ENCODE data around the gene RPS6KA2. TPM values are rescaled to one million over a fixed set of nuclear protein-coding genes. Genes with fewer than 3 reads are reported as not detected.
"Not testable (repeated sequence)": the region's sequence is repeated elsewhere in the genome, so short reads cannot be mapped to it uniquely, and the experiment has no call there.

Gene RPS6KA2
- total RNA-seq, 3 donors from 2014 or later, result 2.8 to 6.2 (median 6.0) TPM

GRCh38 chr6:166552600-166552999 is 74.5 kb downstream of the RPS6KA2 start:
- Mint-ChIP-seq H3K27me3 (ENCODE audit: low read depth) (no peaks in the 10 kb centered on the region), H3K4me3 (no peak overlapping the region), H3K4me1 (ENCODE audit: low read depth) (peaks cover 2% of the 10 kb centered on the region), H3K9me3 (no peaks in the 10 kb centered on the region), H3K36me3 (ENCODE audit: insufficient read depth) (no peaks in the 10 kb centered on the region)
- ATAC-seq (no peak), DNase-seq (no peak)

DNA sequence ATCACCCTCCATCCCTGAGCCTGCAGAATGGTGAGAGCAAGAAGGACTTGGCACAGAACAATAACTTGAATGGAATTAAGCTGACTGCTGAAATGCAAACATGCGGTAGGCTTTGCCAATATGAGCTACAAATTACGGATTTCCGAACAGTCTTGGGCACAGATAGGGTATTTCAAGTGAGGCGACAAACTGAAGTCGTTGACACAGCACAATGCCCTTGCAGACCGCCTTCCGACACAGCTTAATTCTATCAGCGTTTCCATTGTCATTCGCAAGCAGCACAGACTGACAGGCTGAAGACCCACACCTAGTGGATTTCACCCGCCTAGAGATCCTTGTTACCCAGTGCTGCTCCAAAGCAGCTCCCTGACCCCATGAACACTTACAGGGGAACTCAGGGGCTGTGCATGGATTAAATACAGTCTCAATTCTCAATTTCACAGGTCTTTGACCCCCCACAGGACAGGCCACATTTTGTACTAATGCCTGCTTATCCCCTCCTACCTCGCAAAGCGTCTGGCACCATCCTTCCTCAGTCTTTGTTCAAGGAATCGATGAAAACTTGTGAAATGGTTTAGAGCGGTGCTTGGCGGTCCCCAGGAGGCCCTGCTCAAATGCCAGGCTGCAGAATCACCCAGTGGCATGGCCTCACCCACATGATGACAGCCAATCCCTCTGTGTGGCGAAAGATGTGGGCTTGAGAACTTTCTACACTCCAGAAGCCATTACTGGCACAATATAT is 75.1 kb downstream of the RPS6KA2 start:
- Mint-ChIP-seq H3K9me3 (no peaks in the 10 kb centered on the region), H3K4me3 (no peak overlapping the region), H3K27me3 (ENCODE audit: low read depth) (no peaks in the 10 kb centered on the region), H3K36me3 (ENCODE audit: insufficient read depth) (peaks cover 4% of the 10 kb centered on the region), H3K4me1 (ENCODE audit: low read depth) (peaks cover under 1% of the 10 kb centered on the region)
- DNase-seq (no peak), ATAC-seq (no peak)

DNA sequence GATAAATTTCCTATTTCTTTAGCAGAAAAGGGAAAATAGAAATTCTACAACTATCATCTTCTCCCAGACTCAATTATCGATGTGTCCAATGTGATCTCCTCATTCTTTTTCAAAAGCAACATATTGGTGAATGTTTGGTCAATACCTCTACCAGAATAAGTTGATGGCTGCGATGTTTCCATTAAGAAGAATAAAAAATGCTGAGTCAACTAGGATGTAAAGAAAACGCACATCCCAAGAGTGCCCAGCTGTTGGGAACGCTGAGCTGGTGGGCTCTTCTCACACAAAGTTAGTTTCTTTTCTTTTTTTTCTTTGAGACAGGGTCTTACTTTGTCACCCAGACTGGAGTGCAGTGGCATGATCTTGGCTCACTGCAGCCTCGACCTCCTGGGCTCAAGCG is 80.4 kb downstream of the RPS6KA2 start:
- ATAC-seq, result no peak
- H3K27me3 Mint-ChIP-seq (ENCODE audit: low read depth), result no peaks in the 10 kb centered on the region
- H3K4me3 Mint-ChIP-seq, result no peak overlapping the region
- peaks cover 5% of the 10 kb centered on the region for H3K36me3 Mint-ChIP-seq (ENCODE audit: insufficient read depth)
- no peak for DNase-seq
- peaks cover 6% of the 10 kb centered on the region for H3K4me1 Mint-ChIP-seq (ENCODE audit: low read depth)
- H3K9me3 Mint-ChIP-seq, result no peaks in the 10 kb centered on the region

- H3K9me3 Mint-ChIP-seq, result no peaks in the 10 kb centered on the region
- no peaks in the 10 kb centered on the region for H3K27me3 Mint-ChIP-seq (ENCODE audit: low read depth)
- peaks cover 5% of the 10 kb centered on the region for H3K36me3 Mint-ChIP-seq (ENCODE audit: insufficient read depth)
- H3K4me1 Mint-ChIP-seq (ENCODE audit: low read depth), result peaks cover 19% of the 10 kb centered on the region
- no peak for ATAC-seq
- no peak for DNase-seq
- no peak overlapping the region for H3K4me3 Mint-ChIP-seq
Observed at GRCh38 chr6:166545156-166546034, 81.7 kb downstream of the RPS6KA2 start.

DNA sequence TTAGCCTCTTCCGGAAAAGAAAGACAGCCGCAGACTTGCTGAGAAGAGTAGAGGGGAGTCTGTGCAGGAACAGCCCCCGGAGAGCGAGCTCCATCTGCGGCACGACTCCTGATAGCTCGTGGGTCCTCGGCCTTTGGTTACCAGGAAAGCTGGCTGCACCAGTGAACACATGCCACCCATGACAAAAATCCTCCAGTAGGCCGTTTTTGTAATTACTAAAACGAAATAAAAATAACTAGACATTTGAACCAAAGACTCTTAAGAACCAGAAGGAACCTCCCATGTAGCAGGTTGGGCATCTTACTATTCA is 82.8 kb downstream of the RPS6KA2 start:
- Mint-ChIP-seq H3K27me3 (ENCODE audit: low read depth) (no peaks in the 10 kb centered on the region), H3K36me3 (ENCODE audit: insufficient read depth) (peaks cover 5% of the 10 kb centered on the region), H3K4me3 (no peak overlapping the region), H3K4me1 (ENCODE audit: low read depth) (peaks cover 23% of the 10 kb centered on the region), H3K9me3 (no peaks in the 10 kb centered on the region)
- no peak for DNase-seq
- no peak for ATAC-seq

DNA sequence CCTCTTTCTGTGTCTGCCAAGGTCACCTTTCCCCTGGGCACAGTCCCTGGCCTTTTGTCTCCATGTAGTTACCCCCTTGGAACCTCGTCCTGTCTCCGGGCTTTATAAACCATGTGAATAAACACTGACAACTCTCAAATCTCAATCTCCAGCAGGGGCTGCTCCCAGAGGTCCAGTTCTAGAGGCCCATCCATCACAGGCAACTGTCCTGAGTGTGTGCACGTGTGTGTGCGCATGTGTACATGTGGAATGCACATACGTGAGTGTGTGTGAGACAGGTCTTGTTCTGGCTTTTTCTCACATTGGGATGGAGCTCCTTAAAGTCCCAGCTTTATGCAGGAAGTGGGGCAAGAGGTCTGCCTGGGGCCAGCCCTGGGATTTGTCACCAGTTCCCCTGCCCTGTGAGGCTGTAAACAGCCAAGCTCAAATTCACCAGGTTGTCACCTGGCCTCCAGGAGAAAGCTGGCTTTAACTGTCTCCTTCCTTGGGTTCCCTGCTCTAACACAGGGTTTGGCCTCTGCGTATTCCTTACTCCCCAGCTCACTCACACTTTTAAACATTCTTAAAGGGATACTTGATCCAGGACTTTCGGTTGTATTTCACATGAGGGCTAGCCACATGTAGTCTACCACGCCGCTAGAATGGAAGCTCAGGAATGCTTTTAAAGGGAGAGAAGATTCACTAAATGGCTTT is 83.3 kb downstream of the RPS6KA2 start:
- Mint-ChIP-seq H3K4me1 (ENCODE audit: low read depth) (peaks cover 24% of the 10 kb centered on the region), H3K9me3 (no peaks in the 10 kb centered on the region), H3K36me3 (ENCODE audit: insufficient read depth) (peaks cover 5% of the 10 kb centered on the region), H3K27me3 (ENCODE audit: low read depth) (no peaks in the 10 kb centered on the region), H3K4me3 (no peak overlapping the region)
- ATAC-seq (no peak), DNase-seq (no peak)

GRCh38 chr6:166542580-166542912 is 84.5 kb downstream of the RPS6KA2 start:
- Mint-ChIP-seq H3K4me1 (ENCODE audit: low read depth) (peaks cover 24% of the 10 kb centered on the region), H3K36me3 (ENCODE audit: insufficient read depth) (peaks cover 5% of the 10 kb centered on the region), H3K27me3 (ENCODE audit: low read depth) (no peaks in the 10 kb centered on the region), H3K4me3 (no peak overlapping the region), H3K9me3 (no peaks in the 10 kb centered on the region)
- DNase-seq, result no peak
- no peak for ATAC-seq

DNA sequence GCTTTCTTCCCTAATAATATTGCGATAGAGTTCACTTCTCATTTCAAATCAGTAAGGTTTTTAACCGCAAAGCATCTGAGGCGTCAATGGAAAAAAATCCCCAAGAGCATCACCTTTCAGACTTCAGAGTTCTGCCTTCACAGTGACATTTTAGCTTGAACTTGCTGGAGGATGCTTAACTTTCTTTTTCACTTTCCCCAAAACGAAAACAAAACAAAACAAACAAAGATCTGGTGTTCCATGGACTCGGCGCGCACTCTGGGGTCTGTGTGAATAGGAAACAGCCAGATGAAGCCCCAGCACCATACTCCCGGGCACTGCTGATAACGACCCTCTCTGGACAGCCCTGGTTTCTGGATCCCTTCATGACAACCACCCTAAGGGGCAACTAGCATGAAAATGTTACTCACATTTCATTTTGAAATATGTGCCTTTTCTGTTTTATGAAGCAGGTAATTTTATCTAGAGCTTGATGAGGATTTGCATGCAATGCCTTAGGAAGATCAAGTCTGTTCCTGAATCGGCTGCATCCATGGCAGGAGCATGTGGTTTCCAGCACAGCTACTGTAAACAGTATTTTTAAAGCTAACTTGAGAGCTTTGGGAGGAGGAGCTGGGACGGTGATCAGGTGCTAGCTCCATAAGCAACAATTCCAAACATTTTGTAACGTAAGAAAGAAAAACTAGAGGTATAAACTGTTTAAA is 85.0 kb downstream of the RPS6KA2 start:
- DNase-seq, result no peak
- no peak for ATAC-seq
- H3K4me1 Mint-ChIP-seq (ENCODE audit: low read depth), result peaks cover 24% of the 10 kb centered on the region
- peak overlapping the region; percentile 61 for H3K4me3 Mint-ChIP-seq
- no peaks in the 10 kb centered on the region for H3K9me3 Mint-ChIP-seq
- H3K27me3 Mint-ChIP-seq (ENCODE audit: low read depth), result no peaks in the 10 kb centered on the region
- peaks cover 1% of the 10 kb centered on the region for H3K36me3 Mint-ChIP-seq (ENCODE audit: insufficient read depth)

DNA sequence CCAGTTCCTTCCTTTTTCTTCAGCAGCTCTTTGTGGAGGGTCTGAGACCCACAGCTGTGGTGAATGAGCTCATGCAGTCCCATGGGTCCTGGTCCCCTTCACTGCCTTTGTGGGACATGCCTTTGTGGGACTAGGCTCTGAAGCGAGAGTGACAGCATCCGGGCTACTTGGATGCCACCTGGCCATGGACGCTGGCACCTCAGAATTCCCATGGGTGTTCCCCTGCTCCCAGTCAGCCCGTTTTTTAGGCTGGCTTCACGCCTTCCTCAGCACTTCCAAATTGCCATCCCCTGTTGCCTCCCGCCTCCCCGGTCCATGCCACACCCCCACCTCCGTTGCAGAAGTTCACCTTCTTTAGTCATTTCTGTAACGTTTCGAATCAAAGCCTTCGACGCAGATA is 85.7 kb downstream of the RPS6KA2 start:
- Mint-ChIP-seq H3K4me3 (peak overlapping the region; percentile 61), H3K36me3 (ENCODE audit: insufficient read depth) (no peaks in the 10 kb centered on the region), H3K4me1 (ENCODE audit: low read depth) (peaks cover 24% of the 10 kb centered on the region), H3K27me3 (ENCODE audit: low read depth) (no peaks in the 10 kb centered on the region), H3K9me3 (no peaks in the 10 kb centered on the region)
- ATAC-seq (peak; percentile 31 to 36), DNase-seq (no peak)

GRCh38 chr6:166540631-166541331 is 86.3 kb downstream of the RPS6KA2 start:
- H3K27me3 Mint-ChIP-seq (ENCODE audit: low read depth), result no peaks in the 10 kb centered on the region

DNA sequence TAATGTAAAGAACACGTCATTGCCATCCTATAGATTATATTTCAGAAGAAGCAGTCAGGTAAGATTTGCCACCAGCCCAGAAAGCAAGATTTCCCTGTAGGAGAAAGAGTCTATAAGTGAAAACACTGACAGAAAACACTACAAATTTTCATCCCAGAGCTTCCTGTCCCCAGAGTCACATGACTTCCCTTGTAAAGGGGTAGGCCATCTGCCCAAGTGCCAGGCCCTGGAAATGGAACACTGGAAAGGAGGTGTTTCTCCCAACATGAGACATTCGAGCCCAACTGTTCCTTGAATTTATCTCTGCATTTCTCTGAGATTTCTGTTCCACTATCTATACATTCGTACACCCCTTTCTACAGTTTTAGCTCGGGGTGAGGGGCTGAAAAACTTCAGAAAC is 87.5 kb downstream of the RPS6KA2 start:
- Mint-ChIP-seq H3K27me3 (ENCODE audit: low read depth) (no peaks in the 10 kb centered on the region), H3K36me3 (ENCODE audit: insufficient read depth) (no peaks in the 10 kb centered on the region), H3K4me1 (ENCODE audit: low read depth) (peaks cover 24% of the 10 kb centered on the region), H3K9me3 (no peaks in the 10 kb centered on the region), H3K4me3 (no peak overlapping the region)
- no peak for DNase-seq
- no peak for ATAC-seq

More at GRCh38 chr6:166540631-166541331, 86.3 kb downstream of the RPS6KA2 start:
- peak; percentile 89 to 91 for ATAC-seq
- Mint-ChIP-seq H3K9me3 (no peaks in the 10 kb centered on the region), H3K4me3 (peak overlapping the region; percentile 61), H3K4me1 (ENCODE audit: low read depth) (peaks cover 24% of the 10 kb centered on the region), H3K36me3 (ENCODE audit: insufficient read depth) (no peaks in the 10 kb centered on the region)
- peak; percentile 55 for DNase-seq

- ATAC-seq, DNase-seq: not testable (repeated sequence)
Observed at GRCh38 chr6:166539011-166539385, 88.1 kb downstream of the RPS6KA2 start.

GRCh38 chr6:166538297-166539010 is 88.6 kb downstream of the RPS6KA2 start:
- Mint-ChIP-seq H3K36me3 (ENCODE audit: insufficient read depth) (no peaks in the 10 kb centered on the region), H3K9me3 (no peaks in the 10 kb centered on the region), H3K4me1 (ENCODE audit: low read depth) (peaks cover 24% of the 10 kb centered on the region), H3K4me3 (no peak overlapping the region), H3K27me3 (ENCODE audit: low read depth) (no peaks in the 10 kb centered on the region)
- DNase-seq (no peak), ATAC-seq (no peak)

More at GRCh38 chr6:166539011-166539385, 88.1 kb downstream of the RPS6KA2 start:
- not testable (repeated sequence) for H3K27me3 Mint-ChIP-seq (ENCODE audit: low read depth); H3K36me3 Mint-ChIP-seq (ENCODE audit: insufficient read depth); H3K9me3 Mint-ChIP-seq; H3K4me3 Mint-ChIP-seq
- H3K4me1 Mint-ChIP-seq (ENCODE audit: low read depth), result peaks cover 24% of the 10 kb centered on the region

Data from activated T-cell treated with anti-CD3 and anti-CD28 coated beads, Interleukin-2, amount 50 U/mL, for 4 hours (primary cell).